Spleen (tissue), 11 donors: ENCODE measurements around the gene EPB41L4A. TPM values are rescaled to one million over a fixed set of nuclear protein-coding genes. Genes with fewer than 3 reads are reported as not detected.

Experiments
- DNase-seq: peaks from one replicate; pipeline ENCODE4 v3.0.0-alpha.2; 2020
- H3K27ac ChIP-seq, 8 donors: fragments of 200-600 bp; sonication (generic) in 7 of 8; 1 replicate in 4 of 8; 2 replicates in 4 of 8; pipeline versions ENCODE4 v1.5.0 to v1.8.0; 2016 to 2021; ENCODE audit warnings: inconsistent platforms in 4 of 8, mild to moderate bottlenecking in 4 of 8, moderate library complexity in 1 of 8
- H3K27me3 ChIP-seq, 7 donors: fragments of 200-600 bp; sonication (generic) in 6 of 7; replicated peaks in 1 of 7; 1 replicate in 4 of 7; 2 replicates in 3 of 7; pipeline versions ENCODE4 v1.5.0 to v1.8.0; 2016 to 2021; ENCODE audit warnings: inconsistent platforms in 3 of 7, mild to moderate bottlenecking in 1 of 7
- H3K36me3 ChIP-seq, 6 donors: fragments of 200-600 bp; sonication (generic) in 5 of 6; 1 replicate in 4 of 6; 2 replicates in 2 of 6; pipeline versions ENCODE4 v1.5.0 to v1.8.0; 2016 to 2021; ENCODE audit warnings: inconsistent platforms in 2 of 6
- H3K4me1 ChIP-seq, 6 donors: fragments of 200-600 bp; sonication (generic) in 5 of 6; 1 replicate in 3 of 6; 2 replicates in 3 of 6; pipeline versions ENCODE4 v1.5.0 to v1.8.0; 2016 to 2021; ENCODE audit warnings: inconsistent platforms in 3 of 6
- H3K4me3 ChIP-seq, 8 donors: fragments of 200-600 bp; sonication (generic) in 7 of 8; 1 replicate in 4 of 8; 2 replicates in 4 of 8; pipeline versions ENCODE4 v1.5.0 to v1.8.0; 2016 to 2021; ENCODE audit warnings: inconsistent platforms in 4 of 8, mild to moderate bottlenecking in 4 of 8, moderate library complexity in 2 of 8
- H3K9me3 ChIP-seq, 8 donors: fragments of 200-600 bp; sonication (generic) in 7 of 8; 1 replicate in 4 of 8; 2 replicates in 4 of 8; pipeline versions ENCODE4 v1.5.0 to v1.8.0; 2016 to 2021; ENCODE audit warnings: inconsistent platforms in 4 of 8
- POLR2A ChIP-seq, 3 donors: fragments of 450-650 bp; IDR thresholded peaks; one replicate each; pipeline ENCODE4 v1.5.1; 2017; ENCODE audit warnings: antibody characterized with exemption in 3 of 3, mild to moderate bottlenecking in 1 of 3
- POLR2AphosphoS5 ChIP-seq, 3 donors: sonication (generic); formaldehyde crosslinking; IDR thresholded peaks; one replicate each; pipeline ENCODE4 v1.5.1; 2017; ENCODE audit warnings: antibody characterized with exemption in 3 of 3
- WGBS, 5 donors: extraction: QIAGEN DNeasy Blood & Tissue Kit in 3 of 5; methylation state at CpG; one replicate each; pipeline versions ENCODE4 v1.1.5 to v1.1.7; 2013 to 2018; 5-methylcytosine and 5-hydroxymethylcytosine counted together
- intact Hi-C: fragments of 100-400 bp; cut with DNase I; formaldehyde crosslinking; loops from one replicate; pipeline ENCODE4 v1.15.0; 2023; ENCODE audit warnings: low total_unique reads
- polyA plus RNA-seq, 3 donors: library from polyadenylated mRNA; stranded (reverse); fragments of 200-250 nt; gene quantifications; one replicate each; pipeline ENCODE4 v1.2.1, GENCODE V29; 2013
- total RNA-seq, 7 donors: library from RNA; depleted of rRNA in 3 of 7; stranded (reverse); fragments of >200 nt in 3 of 7; fragmentation: NEBNext Ultra II Directional in 4 of 7; extraction: Animal tissue kit (Norgen Biotek cat#: 25700) in 4 of 7; gene quantifications; one replicate each; pipeline versions ENCODE4 v1.1.0 to v1.2.1, GENCODE V29; 2016 to 2021
- TF ChIP-seq, protein P1 (sequence below), 11 experiments: fragments of 200-600 bp in 7 of 11; fragments of 450-650 bp in 4 of 11; sonication (generic) in 4 of 11; IDR thresholded peaks in 8 of 11; conservative IDR thresholded peaks in 3 of 11; 1 replicate in 7 of 11; 2 replicates in 4 of 11; pipeline versions ENCODE4 v1.4.0 to v1.8.0; 2016 to 2021; ENCODE audit warnings: antibody characterized with exemption in 11 of 11, inconsistent platforms in 4 of 11, mild to moderate bottlenecking in 1 of 11
- donor health status: healthy with polysubstance abuse.
- donor health status: DM: no; HTN: no; CAD: no; lungs with moderate emphysema.
- donor health status: DM: no; HTN: no; CAD: no.
- donor health status: Bipolar disorder and iron deficiency.
- donor health status: healthy.
- donor health status: DM: no; HTN: no; CAD: no.
- donor health status: DM: yes; HTN: yes; CAD: no.

The EPB41L4A gene
- total and polyA plus RNA-seq, 10 donors: 1.4 to 28.1 (median 12.2) TPM

DNA sequence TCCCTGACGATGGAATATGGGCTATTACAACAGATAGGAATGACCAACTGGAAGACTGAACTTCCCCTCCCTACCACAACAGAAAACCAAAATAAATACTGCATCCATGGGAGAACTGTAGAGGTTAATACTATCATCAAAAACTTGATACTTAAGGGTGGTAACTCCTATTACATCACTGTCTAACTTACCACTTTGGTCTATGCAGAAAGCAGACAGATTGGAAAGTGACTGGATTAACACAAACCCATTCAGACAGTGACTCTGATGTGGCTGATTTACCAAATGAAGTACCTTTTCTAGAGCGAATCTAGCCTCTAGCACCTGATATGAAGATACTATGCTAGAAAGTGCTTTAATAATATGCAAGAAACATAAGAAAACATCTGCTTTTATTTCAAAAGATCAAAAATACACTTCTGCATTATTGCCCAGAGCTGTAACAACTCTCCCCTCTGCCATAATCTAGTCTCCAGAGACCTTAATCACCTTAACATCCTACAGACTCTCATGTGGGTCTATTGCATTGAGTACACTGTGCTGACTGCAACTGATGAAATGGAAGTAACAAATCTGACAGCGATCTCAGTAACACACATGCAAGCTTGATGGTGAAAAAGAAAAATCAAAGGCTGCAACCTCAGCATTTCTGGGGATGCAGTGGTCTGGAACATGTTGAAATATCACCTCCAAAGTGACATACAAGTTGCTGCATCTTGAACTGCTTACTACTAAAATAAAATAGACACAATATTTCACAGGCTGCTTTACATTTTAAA is 62.7 kb downstream of the EPB41L4A start:
- Histone ChIP-seq H3K27ac (no peak overlapping the region), H3K4me3 (no peak overlapping the region), H3K36me3 (no peaks in the 10 kb centered on the region), H3K4me1 (no peaks in the 10 kb centered on the region), H3K27me3 (no peaks in the 10 kb centered on the region), H3K9me3 (no peaks in the 10 kb centered on the region)
- WGBS, 5 donors: 81 to 93% (median 89%) methylated on average over 3 of the region's 3 CpGs
- intact Hi-C loops: no loop called here
- no peak for DNase-seq
- TF ChIP-seq POLR2A (IDR thresholded peaks at IDR 0.05): no peak
- TF ChIP-seq, protein P1, sequence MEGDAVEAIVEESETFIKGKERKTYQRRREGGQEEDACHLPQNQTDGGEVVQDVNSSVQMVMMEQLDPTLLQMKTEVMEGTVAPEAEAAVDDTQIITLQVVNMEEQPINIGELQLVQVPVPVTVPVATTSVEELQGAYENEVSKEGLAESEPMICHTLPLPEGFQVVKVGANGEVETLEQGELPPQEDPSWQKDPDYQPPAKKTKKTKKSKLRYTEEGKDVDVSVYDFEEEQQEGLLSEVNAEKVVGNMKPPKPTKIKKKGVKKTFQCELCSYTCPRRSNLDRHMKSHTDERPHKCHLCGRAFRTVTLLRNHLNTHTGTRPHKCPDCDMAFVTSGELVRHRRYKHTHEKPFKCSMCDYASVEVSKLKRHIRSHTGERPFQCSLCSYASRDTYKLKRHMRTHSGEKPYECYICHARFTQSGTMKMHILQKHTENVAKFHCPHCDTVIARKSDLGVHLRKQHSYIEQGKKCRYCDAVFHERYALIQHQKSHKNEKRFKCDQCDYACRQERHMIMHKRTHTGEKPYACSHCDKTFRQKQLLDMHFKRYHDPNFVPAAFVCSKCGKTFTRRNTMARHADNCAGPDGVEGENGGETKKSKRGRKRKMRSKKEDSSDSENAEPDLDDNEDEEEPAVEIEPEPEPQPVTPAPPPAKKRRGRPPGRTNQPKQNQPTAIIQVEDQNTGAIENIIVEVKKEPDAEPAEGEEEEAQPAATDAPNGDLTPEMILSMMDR (IDR thresholded peaks at IDR 0.05 in 8 of 11, conservative IDR thresholded peaks at IDR 0.05 in 3 of 11): no peak
- no peak for TF ChIP-seq POLR2AphosphoS5 (IDR thresholded peaks at IDR 0.05)

DNA sequence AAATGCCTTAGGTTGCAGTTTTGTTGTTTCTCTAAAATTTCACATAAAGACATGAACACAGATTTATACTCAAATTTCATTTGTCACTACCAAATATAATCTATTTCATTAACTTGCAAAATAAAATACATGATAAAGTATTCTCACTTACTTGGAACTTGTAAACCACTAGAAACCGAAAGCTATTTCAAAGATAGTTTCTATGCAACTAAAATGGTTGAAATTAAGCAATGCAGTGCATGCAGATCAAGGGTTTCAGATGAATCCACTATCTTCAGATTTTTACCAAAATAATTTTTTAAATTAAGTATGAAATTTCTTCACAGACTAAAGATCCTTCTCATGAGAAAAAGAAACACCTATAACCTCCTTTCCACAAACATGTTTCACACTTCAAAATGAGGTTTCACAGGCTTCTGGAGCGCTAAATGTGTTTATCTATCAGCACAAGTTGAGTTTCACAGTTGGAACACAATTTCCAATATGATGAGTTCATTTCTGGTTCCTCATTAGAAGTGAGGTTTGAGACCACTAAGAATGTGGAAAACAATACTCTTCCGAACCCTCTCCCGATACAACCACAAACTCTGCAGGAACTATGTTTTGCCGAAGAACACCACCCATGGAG is 63.9 kb downstream of the EPB41L4A start:
- DNase-seq: no peak
- WGBS, 5 donors: 81 to 88% (median 85%) methylated on average over 5 of the region's 5 CpGs
- TF ChIP-seq POLR2A (IDR thresholded peaks at IDR 0.05) (no peak), POLR2AphosphoS5 (IDR thresholded peaks at IDR 0.05) (no peak)
- TF ChIP-seq, protein P1 (IDR thresholded peaks at IDR 0.05 in 8 of 11, conservative IDR thresholded peaks at IDR 0.05 in 3 of 11): no peak
- intact Hi-C loops: no loop called here
- no peaks in the 10 kb centered on the region for H3K36me3 ChIP-seq
- no peaks in the 10 kb centered on the region for H3K4me1 ChIP-seq
- H3K9me3 ChIP-seq: no peaks in the 10 kb centered on the region
- no peak overlapping the region for H3K4me3 ChIP-seq
- H3K27me3 ChIP-seq: no peaks in the 10 kb centered on the region
- no peak overlapping the region for H3K27ac ChIP-seq

DNA sequence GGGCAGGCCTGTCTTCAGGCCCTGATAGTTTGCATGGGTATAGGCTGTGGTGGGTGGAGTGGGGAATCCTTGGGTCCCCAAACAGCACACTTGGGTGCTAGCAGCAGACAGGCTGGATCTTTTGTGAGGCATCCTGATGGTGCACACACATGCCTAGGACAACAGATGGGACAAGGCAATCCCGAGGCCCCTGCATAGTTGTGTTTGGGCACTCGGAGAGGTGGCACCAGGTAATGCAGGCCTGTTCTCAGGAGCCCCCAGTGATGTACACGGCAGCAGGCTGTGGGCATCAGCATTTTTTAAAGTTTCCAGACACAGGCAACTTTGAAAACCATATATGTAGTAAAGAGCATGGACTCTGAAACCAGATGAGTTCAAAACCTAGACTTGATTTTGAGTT is 65.4 kb downstream of the EPB41L4A start:
- DNase-seq: no peak
- H3K36me3 ChIP-seq: no peaks in the 10 kb centered on the region
- H3K4me3 ChIP-seq: no peak overlapping the region
- WGBS, 5 donors: 56 to 92% (median 71%) methylated on average over 2 to 3 of the region's 3 CpGs
- H3K27me3 ChIP-seq: no peaks in the 10 kb centered on the region
- H3K9me3 ChIP-seq: no peaks in the 10 kb centered on the region
- H3K27ac ChIP-seq: no peak overlapping the region
- peaks cover 0 to under 1% (median 0%) of the 10 kb centered on the region in 6 donors for H3K4me1 ChIP-seq
- no peak for TF ChIP-seq POLR2A (IDR thresholded peaks at IDR 0.05)
- TF ChIP-seq, protein P1 (IDR thresholded peaks at IDR 0.05 in 8 of 11, conservative IDR thresholded peaks at IDR 0.05 in 3 of 11): no peak
- no peak for TF ChIP-seq POLR2AphosphoS5 (IDR thresholded peaks at IDR 0.05)
- intact Hi-C loops: no loop called here

DNA sequence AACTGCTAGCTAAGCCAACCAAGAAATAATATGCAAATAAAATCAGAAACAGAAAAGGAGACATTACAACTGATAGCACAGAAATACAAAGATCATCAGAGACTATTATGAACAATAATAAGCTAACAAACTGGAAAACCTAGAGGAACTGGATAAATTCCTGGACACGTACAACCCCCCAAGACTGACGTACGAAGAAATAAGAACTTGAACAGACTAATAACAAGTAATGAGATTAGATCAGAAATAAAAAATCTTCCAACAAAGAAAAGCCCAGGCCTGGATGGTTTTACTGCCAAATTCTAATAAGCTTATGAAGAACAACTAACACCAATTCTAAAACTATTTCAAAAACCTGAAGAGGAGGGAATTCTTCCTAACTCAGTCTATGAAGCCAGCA is 67.9 kb downstream of the EPB41L4A start:
- DNase-seq: no peak
- Histone ChIP-seq H3K27me3 (no peaks in the 10 kb centered on the region), H3K4me3 (no peak overlapping the region), H3K9me3 (no peaks in the 10 kb centered on the region), H3K27ac (no peak overlapping the region), H3K36me3 (no peaks in the 10 kb centered on the region), H3K4me1 (peaks cover 0 to 2% (median 0%) of the 10 kb centered on the region in 6 donors)
- TF ChIP-seq POLR2AphosphoS5 (IDR thresholded peaks at IDR 0.05): no peak
- TF ChIP-seq, protein P1 (IDR thresholded peaks at IDR 0.05 in 8 of 11, conservative IDR thresholded peaks at IDR 0.05 in 3 of 11): no peak
- TF ChIP-seq POLR2A (IDR thresholded peaks at IDR 0.05): no peak
- WGBS, 5 donors: 88 to 95% (median 93%) methylated on average over 3 of the region's 3 CpGs
- intact Hi-C loops: no loop called here
